Testis (tissue), 3 donors: ENCODE results near the gene ALG10B. TPM values are rescaled to one million over a fixed set of nuclear protein-coding genes. Genes with fewer than 3 reads are reported as not detected.
"Not testable (repeated sequence)": the region's sequence is repeated elsewhere in the genome, so short reads cannot be mapped to it uniquely, and the experiment has no call there.

ENCODE experiments used
- DNase-seq: peaks from one replicate; pipeline ENCODE4 v3.0.0-alpha.2; 2019
- H3K27ac ChIP-seq, 2 donors: fragments of 200-600 bp; sonication (generic); one replicate each; pipeline ENCODE4 v1.5.1; 2019
- H3K27me3 ChIP-seq: fragments of 200-600 bp; sonication (generic); one replicate; pipeline ENCODE4 v1.5.1; 2019
- H3K36me3 ChIP-seq: fragments of 200-600 bp; sonication (generic); one replicate; pipeline ENCODE4 v1.5.1; 2017; ENCODE audit warnings: low read depth; ENCODE audit errors: missing control alignments
- H3K4me1 ChIP-seq: fragments of 200-600 bp; sonication (generic); one replicate; pipeline ENCODE4 v1.5.1; 2019
- H3K4me3 ChIP-seq, 2 donors: fragments of 200-600 bp; sonication (generic); one replicate each; pipeline ENCODE4 v1.5.1; 2017 to 2019
- H3K9me3 ChIP-seq: fragments of 200-600 bp; sonication (generic); one replicate; pipeline ENCODE4 v1.5.1; 2017
- POLR2A ChIP-seq: fragments of 450-650 bp; IDR thresholded peaks from one replicate; pipeline ENCODE4 v1.6.1; 2017; ENCODE audit warnings: antibody characterized with exemption, mild to moderate bottlenecking, moderate library complexity
- WGBS, 2 donors: methylation state at CpG; one replicate each; pipeline ENCODE4 v1.1.5; 2018; 5-methylcytosine and 5-hydroxymethylcytosine counted together
- intact Hi-C: fragments of 100-400 bp; cut with DNase I; formaldehyde crosslinking; loops from one replicate; pipeline ENCODE4 v1.15.1; 2023; ENCODE audit warnings: low total_unique reads
- polyA plus RNA-seq: library from polyadenylated mRNA; stranded (reverse); fragments of 350-450 nt; fragmentation: Illumina TruSeq; extraction: RNeasy Lipid Tissue Mini Kit (QIAGEN cat#74804); gene quantifications from one replicate; pipeline ENCODE4 v1.2.3, GENCODE V29; 2014; ENCODE audit warnings: low read depth, low replicate concordance; ENCODE audit not compliant: insufficient read depth
- total RNA-seq, 2 donors: library from RNA; depleted of rRNA; stranded (reverse); fragments of >200 nt; gene quantifications; one replicate each; pipeline ENCODE4 v1.2.3, GENCODE V29; 2016
- TF ChIP-seq, protein P1 (sequence below), 3 experiments: fragments of 450-650 bp in 2 of 3; fragments of 200-600 bp in 1 of 3; sonication (generic) in 1 of 3; IDR thresholded peaks; one replicate each; pipeline ENCODE4 v1.5.1; 2016 to 2019; ENCODE audit warnings: antibody characterized with exemption in 3 of 3, mild to moderate bottlenecking in 2 of 3, moderate library complexity in 1 of 3

ALG10B gene
- total and polyA plus RNA-seq, 3 donors from 2014 or later: 6.5 to 9.4 (median 7.4) TPM

DNA sequence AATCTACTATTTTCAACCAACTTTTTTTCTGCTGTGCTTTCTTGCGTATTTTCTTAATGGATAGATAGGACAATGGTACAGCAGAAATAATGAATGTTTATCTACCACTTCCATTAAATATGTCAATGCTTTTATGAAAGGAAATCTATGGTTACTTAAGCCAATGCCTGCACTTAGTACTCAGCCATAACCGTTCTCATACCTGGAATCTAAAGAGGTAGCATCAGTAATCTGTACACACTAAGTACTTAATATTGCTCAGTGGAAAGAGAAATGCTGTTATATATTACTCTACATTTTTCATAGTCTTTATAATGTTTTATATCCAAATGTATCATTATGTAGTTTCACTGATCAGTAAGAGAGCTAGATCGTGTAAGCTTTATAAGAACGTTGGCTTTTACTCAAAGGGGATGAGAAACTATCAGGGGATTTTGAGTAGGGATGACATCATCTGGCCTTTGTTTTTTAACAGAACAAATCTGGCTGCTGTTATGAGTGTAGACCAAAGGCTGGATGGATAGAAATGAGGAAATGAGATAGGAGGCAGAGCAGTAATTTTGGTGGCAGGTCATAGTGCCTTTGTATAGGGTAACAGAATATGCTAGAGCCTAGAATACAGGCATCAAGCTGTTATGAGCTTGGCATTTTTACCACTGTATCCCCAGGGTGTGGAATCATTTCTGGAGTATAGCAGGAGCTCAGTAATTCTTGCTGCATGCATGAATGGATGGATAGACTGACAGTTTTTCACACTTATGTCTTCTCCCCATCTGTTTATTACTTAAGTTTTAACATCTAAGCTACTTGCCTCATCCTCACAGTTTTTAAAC is 34.0 kb downstream of the ALG10B start:
- intact Hi-C loops: no loop called here
- no peaks in the 10 kb centered on the region for H3K36me3 ChIP-seq
- H3K9me3 ChIP-seq: no peaks in the 10 kb centered on the region
- H3K27me3 ChIP-seq: no peaks in the 10 kb centered on the region
- H3K4me3 ChIP-seq: no peak overlapping the region
- no peaks in the 10 kb centered on the region for H3K4me1 ChIP-seq
- 64 to 68% methylated on average over 4 of the region's 4 CpGs for WGBS, 2 donors
- no peak overlapping the region for H3K27ac ChIP-seq
- no peak for DNase-seq
- TF ChIP-seq, protein P1, sequence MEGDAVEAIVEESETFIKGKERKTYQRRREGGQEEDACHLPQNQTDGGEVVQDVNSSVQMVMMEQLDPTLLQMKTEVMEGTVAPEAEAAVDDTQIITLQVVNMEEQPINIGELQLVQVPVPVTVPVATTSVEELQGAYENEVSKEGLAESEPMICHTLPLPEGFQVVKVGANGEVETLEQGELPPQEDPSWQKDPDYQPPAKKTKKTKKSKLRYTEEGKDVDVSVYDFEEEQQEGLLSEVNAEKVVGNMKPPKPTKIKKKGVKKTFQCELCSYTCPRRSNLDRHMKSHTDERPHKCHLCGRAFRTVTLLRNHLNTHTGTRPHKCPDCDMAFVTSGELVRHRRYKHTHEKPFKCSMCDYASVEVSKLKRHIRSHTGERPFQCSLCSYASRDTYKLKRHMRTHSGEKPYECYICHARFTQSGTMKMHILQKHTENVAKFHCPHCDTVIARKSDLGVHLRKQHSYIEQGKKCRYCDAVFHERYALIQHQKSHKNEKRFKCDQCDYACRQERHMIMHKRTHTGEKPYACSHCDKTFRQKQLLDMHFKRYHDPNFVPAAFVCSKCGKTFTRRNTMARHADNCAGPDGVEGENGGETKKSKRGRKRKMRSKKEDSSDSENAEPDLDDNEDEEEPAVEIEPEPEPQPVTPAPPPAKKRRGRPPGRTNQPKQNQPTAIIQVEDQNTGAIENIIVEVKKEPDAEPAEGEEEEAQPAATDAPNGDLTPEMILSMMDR (IDR thresholded peaks at IDR 0.05): no peak
- no peak for TF ChIP-seq POLR2A

DNA sequence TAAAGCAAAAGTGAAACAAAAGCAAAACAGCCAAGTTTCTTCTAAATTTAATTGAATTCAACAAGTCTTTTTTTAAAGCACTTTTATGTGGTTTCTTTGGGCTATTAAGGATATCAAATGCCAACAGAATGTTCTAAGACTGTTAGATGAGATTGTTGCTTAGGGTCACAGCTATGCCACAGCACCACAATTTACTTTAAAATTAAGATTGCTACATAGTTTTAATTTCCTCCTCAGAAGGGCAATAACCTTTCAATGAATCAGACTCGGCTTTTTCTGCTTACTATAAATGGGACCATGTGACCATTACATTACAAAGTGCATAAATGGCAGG is 34.6 kb downstream of the ALG10B start:
- 13 to 46% methylated on average over 1 of the region's 1 CpG for WGBS, 2 donors
- H3K9me3 ChIP-seq, H3K27me3 ChIP-seq, H3K4me1 ChIP-seq, H3K4me3 ChIP-seq, H3K36me3 ChIP-seq, DNase-seq, H3K27ac ChIP-seq, intact Hi-C loops: not testable (repeated sequence)

DNA sequence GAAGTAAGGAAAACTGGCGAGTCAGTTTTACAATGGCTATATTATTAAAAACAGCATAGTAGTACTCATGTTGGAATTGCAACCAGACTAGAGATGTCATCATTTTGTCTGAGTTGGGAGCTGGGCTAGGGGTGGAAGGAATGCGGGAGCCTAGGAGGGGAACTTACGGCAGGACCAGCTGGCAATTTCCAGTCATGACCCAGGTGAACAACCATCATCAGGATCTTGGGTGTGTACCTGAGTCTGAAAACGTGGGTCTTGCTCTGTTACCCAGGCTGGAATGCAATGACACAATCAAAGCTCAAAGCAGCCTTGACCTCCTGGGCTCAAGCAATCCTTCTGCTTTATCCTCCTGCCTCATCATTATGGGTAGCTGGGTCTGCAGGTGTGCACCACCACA is 50.9 kb downstream of the ALG10B start:
- intact Hi-C loops: no loop called here
- 77% methylated on average over 4 of the region's 4 CpGs for WGBS, 2 donors
- TF ChIP-seq, protein P1 (IDR thresholded peaks at IDR 0.05): no peak
- TF ChIP-seq POLR2A: no peak
- no peaks in the 10 kb centered on the region for H3K27me3 ChIP-seq
- no peaks in the 10 kb centered on the region for H3K9me3 ChIP-seq
- no peak overlapping the region for H3K27ac ChIP-seq
- H3K4me1 ChIP-seq: no peaks in the 10 kb centered on the region
- no peak overlapping the region for H3K4me3 ChIP-seq
- H3K36me3 ChIP-seq: no peaks in the 10 kb centered on the region
- no peak for DNase-seq

DNA sequence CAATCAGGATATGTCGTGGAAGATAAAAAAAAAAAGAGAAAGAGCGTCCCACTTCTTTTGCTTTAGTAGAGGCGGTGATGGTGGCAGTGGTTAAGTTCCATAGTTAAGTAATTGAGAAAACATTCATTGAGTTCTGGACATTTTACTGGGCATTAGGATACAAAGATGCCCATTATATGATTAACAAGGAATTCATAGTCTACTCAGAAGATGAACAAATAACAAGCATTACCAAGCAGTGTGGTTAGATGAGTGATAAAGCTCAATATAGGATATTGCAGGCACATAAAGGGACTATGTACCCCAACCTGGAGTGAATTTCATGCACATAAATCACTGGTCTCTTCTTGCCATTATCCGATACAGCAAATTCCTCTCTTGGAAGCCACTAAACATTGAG is 53.7 kb downstream of the ALG10B start:
- no peak overlapping the region for H3K27ac ChIP-seq
- intact Hi-C loops: no loop called here

DNA sequence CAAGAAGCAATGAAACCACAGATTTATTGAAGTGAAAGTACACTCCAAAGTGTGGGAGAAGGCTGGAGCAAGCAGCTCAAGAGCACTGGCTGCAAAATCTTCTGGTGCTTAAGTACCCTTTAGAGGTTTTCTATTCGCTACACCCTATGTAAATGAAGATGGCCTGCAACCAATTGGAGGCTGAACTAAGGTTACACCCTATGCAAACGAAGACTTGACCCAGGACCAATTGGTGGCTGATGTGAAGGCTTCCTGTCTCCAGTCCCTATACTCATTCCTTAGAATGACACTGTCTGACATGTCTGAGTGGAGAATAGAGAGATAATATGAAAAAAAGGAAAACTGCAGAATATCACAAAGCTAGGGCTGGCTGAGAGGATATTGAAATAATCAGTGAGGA is 57.2 kb downstream of the ALG10B start:
- TF ChIP-seq POLR2A: no peak
- TF ChIP-seq, protein P1 (IDR thresholded peaks at IDR 0.05): no peak
- intact Hi-C loops: no loop called here
- H3K4me1 ChIP-seq: no peaks in the 10 kb centered on the region
- no peaks in the 10 kb centered on the region for H3K27me3 ChIP-seq
- H3K27ac ChIP-seq: no peak overlapping the region
- no peak for DNase-seq
- H3K9me3 ChIP-seq: no peaks in the 10 kb centered on the region
- WGBS, 2 donors: 55 to 65% methylated on average over 2 of the region's 2 CpGs
- H3K4me3 ChIP-seq: no peak overlapping the region
- H3K36me3 ChIP-seq: no peaks in the 10 kb centered on the region

More for the DNA sequence above, 53.7 kb downstream of the ALG10B start:
- Histone ChIP-seq H3K27me3 (no peaks in the 10 kb centered on the region), H3K4me3 (no peak overlapping the region), H3K9me3 (no peaks in the 10 kb centered on the region), H3K36me3 (no peaks in the 10 kb centered on the region), H3K4me1 (no peaks in the 10 kb centered on the region)
- TF ChIP-seq, protein P1 (IDR thresholded peaks at IDR 0.05): no peak
- no peak for TF ChIP-seq POLR2A
- WGBS, 2 donors: 77 to 90% methylated on average over 4 of the region's 4 CpGs
- no peak for DNase-seq
